Activated CD4-positive, alpha-beta T cell treated with anti-CD3 and anti-CD28 coated beads for 48 hours (primary cell): ENCODE data around the gene CSE1L.
"Not testable (repeated sequence)": the region's sequence is repeated elsewhere in the genome, so short reads cannot be mapped to it uniquely, and the experiment has no call there.

ENCODE experiments used
- DNase-seq: peaks from one replicate; pipeline ENCODE4 v3.0.0-alpha.2; 2020

Gene CSE1L

GRCh38 chr20:49046087-49046900, at the start of gene CSE1L:
Gene CSE1L (plus strand): TSS chr20:49046312. CDS start chr20:49058464, 12,152 bp downstream.
- peak; percentile 96 for DNase-seq

- DNase-seq = no peak
These were observed 45.9 kb upstream of the CSE1L start for GRCh38 chr20:48999890-49000870.

- DNase-seq = no peak
These were observed 44.4 kb upstream of the CSE1L start for GRCh38 chr20:49001741-49002140.

GRCh38 chr20:49006446-49006980, 39.6 kb upstream of the CSE1L start:
- DNase-seq = no peak

GRCh38 chr20:49009899-49010631, 36.0 kb upstream of the CSE1L start:
- DNase-seq = no peak

- no peak for DNase-seq
These were observed 21.9 kb upstream of the CSE1L start for GRCh38 chr20:49024220-49024619.

GRCh38 chr20:49028177-49028576, 17.9 kb upstream of the CSE1L start:
- DNase-seq = not testable (repeated sequence)

GRCh38 chr20:49028684-49029083, 17.4 kb upstream of the CSE1L start:
- no peak for DNase-seq

GRCh38 chr20:49029203-49029602, 16.9 kb upstream of the CSE1L start:
- no peak for DNase-seq

GRCh38 chr20:49030954-49031619, 15.0 kb upstream of the CSE1L start:
- DNase-seq = no peak

- no peak for DNase-seq
These were observed 13.7 kb upstream of the CSE1L start for GRCh38 chr20:49032455-49032854.

GRCh38 chr20:49034070-49034732, 11.9 kb upstream of the CSE1L start:
- no peak for DNase-seq

- peak; percentile 26 for DNase-seq
These were observed 8.1 kb upstream of the CSE1L start for GRCh38 chr20:49037962-49038387.

- no peak for DNase-seq
These were observed 6.3 kb upstream of the CSE1L start for GRCh38 chr20:49039854-49040253.

GRCh38 chr20:49043000-49043399, 3.1 kb upstream of the CSE1L start:
- DNase-seq = no peak

GRCh38 chr20:49045440-49046086, 549 bp upstream of the CSE1L start:
- DNase-seq = peak; percentile 40

- no peak for DNase-seq
These were observed 6.2 kb downstream of the CSE1L start for GRCh38 chr20:49052334-49052733.

- no peak for DNase-seq
These were observed 8.0 kb downstream of the CSE1L start for GRCh38 chr20:49054056-49054643.

- no peak for DNase-seq
These were observed 17.2 kb downstream of the CSE1L start for GRCh38 chr20:49063279-49063678.

- no peak for DNase-seq
These were observed 28.4 kb downstream of the CSE1L start for GRCh38 chr20:49074521-49074920.

- DNase-seq = no peak
These were observed 32.2 kb downstream of the CSE1L start for GRCh38 chr20:49078310-49078709.
